HG02642 (cell line): ENCODE results near the gene TBC1D2.
A peak's percentile ranks its signal among the peaks of the same experiment; 100 is the strongest.

Source experiments
- ATAC-seq: cut with Tn5 transposase; IDR thresholded peaks from one replicate; pipeline ENCODE4 v1.9.1; 2021; ENCODE audit warnings: mild to moderate bottlenecking; ENCODE audit not compliant: unreplicated experiment, poor library complexity

The TBC1D2 gene

GRCh38 chr9:98173181-98173580, 82.3 kb downstream of the TBC1D2 start:
- no peak for ATAC-seq

GRCh38 chr9:98172604-98173003, 82.8 kb downstream of the TBC1D2 start:
- ATAC-seq = no peak

- no peak for ATAC-seq
Observed at GRCh38 chr9:98171176-98171925, 84.1 kb downstream of the TBC1D2 start.

- peak; percentile 87 for ATAC-seq
Observed at GRCh38 chr9:98168941-98169488, 86.4 kb downstream of the TBC1D2 start.

- no peak for ATAC-seq
Observed at GRCh38 chr9:98168153-98168780, 87.2 kb downstream of the TBC1D2 start.

- no peak for ATAC-seq
Observed at GRCh38 chr9:98164912-98165311, 90.5 kb downstream of the TBC1D2 start.

- no peak for ATAC-seq
Observed at GRCh38 chr9:98162613-98163012, 92.8 kb downstream of the TBC1D2 start.

- no peak for ATAC-seq
Observed at GRCh38 chr9:98161851-98162250, 93.6 kb downstream of the TBC1D2 start.

GRCh38 chr9:98159790-98160189, 95.7 kb downstream of the TBC1D2 start:
- ATAC-seq = no peak

- no peak for ATAC-seq
Observed at GRCh38 chr9:98159301-98159700, 96.1 kb downstream of the TBC1D2 start.

- ATAC-seq = no peak
Observed at GRCh38 chr9:98158071-98158831, 97.2 kb downstream of the TBC1D2 start.

GRCh38 chr9:98157372-98157771, 98.1 kb downstream of the TBC1D2 start:
- ATAC-seq = no peak

GRCh38 chr9:98154678-98155077, 100.8 kb downstream of the TBC1D2 start:
- no peak for ATAC-seq

GRCh38 chr9:98152526-98152925, 102.9 kb downstream of the TBC1D2 start:
- no peak for ATAC-seq

- ATAC-seq = no peak
Observed at GRCh38 chr9:98150721-98151120, 104.7 kb downstream of the TBC1D2 start.

GRCh38 chr9:98150164-98150563, 105.3 kb downstream of the TBC1D2 start:
- ATAC-seq = no peak

- ATAC-seq = no peak
Observed at GRCh38 chr9:98149422-98149821, 106.0 kb downstream of the TBC1D2 start.
